IPS DF 19.7 (cell line): ENCODE data around the gene TMEM213.

Experiments
- DNase-seq: peaks from one replicate; pipeline ENCODE4 v3.0.0-alpha.2; 2013; ENCODE audit warnings: low read depth, low spot score

The TMEM213 gene

GRCh38 chr7:138842111-138842510, 44.3 kb downstream of the TMEM213 start:
- DNase-seq = no peak

- DNase-seq = no peak
Observed at GRCh38 chr7:138843632-138844580, 46.1 kb downstream of the TMEM213 start.

GRCh38 chr7:138845711-138846110, 47.9 kb downstream of the TMEM213 start:
- no peak for DNase-seq

GRCh38 chr7:138848056-138848980, 50.5 kb downstream of the TMEM213 start:
- DNase-seq = no peak

GRCh38 chr7:138849701-138850100, 51.9 kb downstream of the TMEM213 start:
- DNase-seq = no peak

- no peak for DNase-seq
Observed at GRCh38 chr7:138852469-138852868, 54.7 kb downstream of the TMEM213 start.

GRCh38 chr7:138853448-138853847, 55.7 kb downstream of the TMEM213 start:
- no peak for DNase-seq

- DNase-seq = no peak
Observed at GRCh38 chr7:138854115-138854645, 56.4 kb downstream of the TMEM213 start.

- no peak for DNase-seq
Observed at GRCh38 chr7:138857728-138858127, 59.9 kb downstream of the TMEM213 start.

GRCh38 chr7:138861051-138861450, 63.3 kb downstream of the TMEM213 start:
- DNase-seq = no peak

- DNase-seq = no peak
Observed at GRCh38 chr7:138863931-138864330, 66.1 kb downstream of the TMEM213 start.

GRCh38 chr7:138864667-138865066, 66.9 kb downstream of the TMEM213 start:
- no peak for DNase-seq

GRCh38 chr7:138865843-138866242, 68.0 kb downstream of the TMEM213 start:
- no peak for DNase-seq

GRCh38 chr7:138866353-138866752, 68.6 kb downstream of the TMEM213 start:
- DNase-seq = no peak

GRCh38 chr7:138867744-138868143, 70.0 kb downstream of the TMEM213 start:
- no peak for DNase-seq

- DNase-seq = no peak
Observed at GRCh38 chr7:138868711-138869110, 70.9 kb downstream of the TMEM213 start.

GRCh38 chr7:138869353-138869752, 71.6 kb downstream of the TMEM213 start:
- DNase-seq = no peak

GRCh38 chr7:138871065-138871813, 73.4 kb downstream of the TMEM213 start:
- no peak for DNase-seq

GRCh38 chr7:138871814-138872090, 74.0 kb downstream of the TMEM213 start:
- no peak for DNase-seq

GRCh38 chr7:138872576-138872975, 74.8 kb downstream of the TMEM213 start:
- DNase-seq = no peak

GRCh38 chr7:138873220-138873892, 75.6 kb downstream of the TMEM213 start:
- no peak for DNase-seq
